GM19452 (cell line): ENCODE measurements around the gene PPP1R3G.
A peak's percentile ranks its signal among the peaks of the same experiment; 100 is the strongest.

Experiments used
- ATAC-seq: cut with Tn5 transposase; IDR thresholded peaks from one replicate; pipeline ENCODE4 v1.9.1; 2021; ENCODE audit not compliant: unreplicated experiment

Gene PPP1R3G

GRCh38 chr6:5093231-5094015, 8.3 kb downstream of the PPP1R3G start:
- no peak for ATAC-seq

GRCh38 chr6:5094327-5094726, 9.2 kb downstream of the PPP1R3G start:
- no peak for ATAC-seq

- peak; percentile 79 for ATAC-seq
Observed at GRCh38 chr6:5095236-5095635, 10.1 kb downstream of the PPP1R3G start.

- no peak for ATAC-seq
Observed at GRCh38 chr6:5096482-5096881, 11.3 kb downstream of the PPP1R3G start.

- ATAC-seq: no peak
Observed at GRCh38 chr6:5098501-5099270, 13.5 kb downstream of the PPP1R3G start.

GRCh38 chr6:5099537-5099936, 14.4 kb downstream of the PPP1R3G start:
- ATAC-seq: no peak

- ATAC-seq: no peak
Observed at GRCh38 chr6:5100806-5101205, 15.7 kb downstream of the PPP1R3G start.

GRCh38 chr6:5102267-5102970, 17.3 kb downstream of the PPP1R3G start:
- no peak for ATAC-seq

GRCh38 chr6:5103250-5103649, 18.1 kb downstream of the PPP1R3G start:
- no peak for ATAC-seq

- no peak for ATAC-seq
Observed at GRCh38 chr6:5104667-5105066, 19.5 kb downstream of the PPP1R3G start.

GRCh38 chr6:5105146-5105545, 20.0 kb downstream of the PPP1R3G start:
- no peak for ATAC-seq

- ATAC-seq: no peak
Observed at GRCh38 chr6:5107341-5107740, 22.2 kb downstream of the PPP1R3G start.

- no peak for ATAC-seq
Observed at GRCh38 chr6:5108068-5108467, 22.9 kb downstream of the PPP1R3G start.

- no peak for ATAC-seq
Observed at GRCh38 chr6:5108536-5109150, 23.5 kb downstream of the PPP1R3G start.

GRCh38 chr6:5109436-5109835, 24.3 kb downstream of the PPP1R3G start:
- no peak for ATAC-seq

GRCh38 chr6:5110246-5110645, 25.1 kb downstream of the PPP1R3G start:
- ATAC-seq: no peak

GRCh38 chr6:5111626-5112025, 26.5 kb downstream of the PPP1R3G start:
- ATAC-seq: no peak

GRCh38 chr6:5112066-5112799, 27.1 kb downstream of the PPP1R3G start:
- ATAC-seq: no peak

- no peak for ATAC-seq
Observed at GRCh38 chr6:5113096-5113495, 28.0 kb downstream of the PPP1R3G start.

- ATAC-seq: no peak
Observed at GRCh38 chr6:5115168-5115567, 30.0 kb downstream of the PPP1R3G start.
